GM12872 (cell line): Measurements from ENCODE around the gene GLIS2.

ENCODE experiments used
- TF ChIP-seq, protein P1 (sequence below): IDR thresholded peaks from 3 replicates; pipeline ENCODE4 v1.5.1; 2011; ENCODE audit warnings: low read depth, mild to moderate bottlenecking, low read length, moderate library complexity; ENCODE audit not compliant: insufficient read depth

Gene GLIS2

GRCh38 chr16:4378161-4378666 is 62.3 kb downstream of the GLIS2 start:
- TF ChIP-seq, protein P1, sequence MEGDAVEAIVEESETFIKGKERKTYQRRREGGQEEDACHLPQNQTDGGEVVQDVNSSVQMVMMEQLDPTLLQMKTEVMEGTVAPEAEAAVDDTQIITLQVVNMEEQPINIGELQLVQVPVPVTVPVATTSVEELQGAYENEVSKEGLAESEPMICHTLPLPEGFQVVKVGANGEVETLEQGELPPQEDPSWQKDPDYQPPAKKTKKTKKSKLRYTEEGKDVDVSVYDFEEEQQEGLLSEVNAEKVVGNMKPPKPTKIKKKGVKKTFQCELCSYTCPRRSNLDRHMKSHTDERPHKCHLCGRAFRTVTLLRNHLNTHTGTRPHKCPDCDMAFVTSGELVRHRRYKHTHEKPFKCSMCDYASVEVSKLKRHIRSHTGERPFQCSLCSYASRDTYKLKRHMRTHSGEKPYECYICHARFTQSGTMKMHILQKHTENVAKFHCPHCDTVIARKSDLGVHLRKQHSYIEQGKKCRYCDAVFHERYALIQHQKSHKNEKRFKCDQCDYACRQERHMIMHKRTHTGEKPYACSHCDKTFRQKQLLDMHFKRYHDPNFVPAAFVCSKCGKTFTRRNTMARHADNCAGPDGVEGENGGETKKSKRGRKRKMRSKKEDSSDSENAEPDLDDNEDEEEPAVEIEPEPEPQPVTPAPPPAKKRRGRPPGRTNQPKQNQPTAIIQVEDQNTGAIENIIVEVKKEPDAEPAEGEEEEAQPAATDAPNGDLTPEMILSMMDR, result no peak

DNA sequence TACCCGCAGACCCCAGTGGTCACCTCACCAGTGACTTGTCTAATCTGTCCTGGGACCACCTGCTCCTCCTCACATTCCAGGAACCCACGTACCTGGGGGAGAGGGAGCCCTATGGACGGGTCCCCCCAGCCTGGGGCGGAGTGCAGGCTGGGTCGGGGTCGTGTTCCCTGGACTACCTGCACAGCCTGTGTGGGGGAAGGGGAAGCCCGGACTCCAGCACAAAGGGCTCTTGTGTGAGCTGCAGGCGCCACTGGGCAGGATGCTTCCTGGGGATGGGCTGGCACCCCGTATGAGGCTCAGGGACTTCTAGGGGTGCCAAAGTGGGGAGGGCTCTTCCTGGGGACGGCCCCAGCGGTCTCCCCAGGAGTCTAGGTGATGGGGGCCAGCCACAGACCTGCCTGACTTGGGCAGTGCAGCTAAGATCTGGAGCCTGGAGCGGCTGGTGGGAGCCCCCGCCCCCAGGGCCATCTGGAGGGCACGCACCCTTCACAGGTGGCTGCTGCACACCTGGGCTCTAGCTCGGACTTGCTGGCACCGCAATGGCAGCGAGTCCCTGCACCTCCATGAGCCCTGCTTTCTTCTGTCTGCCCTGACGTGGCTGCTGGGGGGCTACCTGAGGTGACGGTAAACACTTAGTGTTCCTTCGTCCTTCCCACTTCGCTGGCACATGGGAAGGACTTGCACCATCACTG is 63.3 kb downstream of the GLIS2 start:
- TF ChIP-seq, protein P1, result no peak

GRCh38 chr16:4380119-4381063 is 64.5 kb downstream of the GLIS2 start:
- TF ChIP-seq, protein P1, result no peak

DNA sequence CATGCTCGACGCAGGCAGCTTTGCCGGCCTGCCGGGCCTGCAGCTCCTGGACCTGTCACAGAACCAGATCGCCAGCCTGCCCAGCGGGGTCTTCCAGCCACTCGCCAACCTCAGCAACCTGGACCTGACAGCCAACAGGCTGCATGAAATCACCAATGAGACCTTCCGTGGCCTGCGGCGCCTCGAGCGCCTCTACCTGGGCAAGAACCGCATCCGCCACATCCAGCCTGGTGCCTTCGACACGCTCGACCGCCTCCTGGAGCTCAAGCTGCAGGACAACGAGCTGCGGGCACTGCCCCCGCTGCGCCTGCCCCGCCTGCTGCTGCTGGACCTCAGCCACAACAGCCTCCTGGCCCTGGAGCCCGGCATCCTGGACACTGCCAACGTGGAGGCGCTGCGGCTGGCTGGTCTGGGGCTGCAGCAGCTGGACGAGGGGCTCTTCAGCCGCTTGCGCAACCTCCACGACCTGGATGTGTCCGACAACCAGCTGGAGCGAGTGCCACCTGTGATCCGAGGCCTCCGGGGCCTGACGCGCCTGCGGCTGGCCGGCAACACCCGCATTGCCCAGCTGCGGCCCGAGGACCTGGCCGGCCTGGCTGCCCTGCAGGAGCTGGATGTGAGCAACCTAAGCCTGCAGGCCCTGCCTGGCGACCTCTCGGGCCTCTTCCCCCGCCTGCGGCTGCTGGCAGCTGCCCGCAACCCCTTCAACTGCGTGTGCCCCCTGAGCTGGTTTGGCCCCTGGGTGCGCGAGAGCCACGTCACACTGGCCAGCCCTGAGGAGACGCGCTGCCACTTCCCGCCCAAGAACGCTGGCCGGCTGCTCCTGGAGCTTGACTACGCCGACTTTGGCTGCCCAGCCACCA is 65.4 kb downstream of the GLIS2 start:
- TF ChIP-seq, protein P1, result no peak

DNA sequence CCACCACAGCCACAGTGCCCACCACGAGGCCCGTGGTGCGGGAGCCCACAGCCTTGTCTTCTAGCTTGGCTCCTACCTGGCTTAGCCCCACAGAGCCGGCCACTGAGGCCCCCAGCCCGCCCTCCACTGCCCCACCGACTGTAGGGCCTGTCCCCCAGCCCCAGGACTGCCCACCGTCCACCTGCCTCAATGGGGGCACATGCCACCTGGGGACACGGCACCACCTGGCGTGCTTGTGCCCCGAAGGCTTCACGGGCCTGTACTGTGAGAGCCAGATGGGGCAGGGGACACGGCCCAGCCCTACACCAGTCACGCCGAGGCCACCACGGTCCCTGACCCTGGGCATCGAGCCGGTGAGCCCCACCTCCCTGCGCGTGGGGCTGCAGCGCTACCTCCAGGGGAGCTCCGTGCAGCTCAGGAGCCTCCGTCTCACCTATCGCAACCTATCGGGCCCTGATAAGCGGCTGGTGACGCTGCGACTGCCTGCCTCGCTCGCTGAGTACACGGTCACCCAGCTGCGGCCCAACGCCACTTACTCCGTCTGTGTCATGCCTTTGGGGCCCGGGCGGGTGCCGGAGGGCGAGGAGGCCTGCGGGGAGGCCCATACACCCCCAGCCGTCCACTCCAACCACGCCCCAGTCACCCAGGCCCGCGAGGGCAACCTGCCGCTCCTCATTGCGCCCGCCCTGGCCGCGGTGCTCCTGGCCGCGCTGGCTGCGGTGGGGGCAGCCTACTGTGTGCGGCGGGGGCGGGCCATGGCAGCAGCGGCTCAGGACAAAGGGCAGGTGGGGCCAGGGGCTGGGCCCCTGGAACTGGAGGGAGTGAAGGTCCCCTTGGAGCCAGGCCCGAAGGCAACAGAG is 66.3 kb downstream of the GLIS2 start:
- TF ChIP-seq, protein P1, result no peak

DNA sequence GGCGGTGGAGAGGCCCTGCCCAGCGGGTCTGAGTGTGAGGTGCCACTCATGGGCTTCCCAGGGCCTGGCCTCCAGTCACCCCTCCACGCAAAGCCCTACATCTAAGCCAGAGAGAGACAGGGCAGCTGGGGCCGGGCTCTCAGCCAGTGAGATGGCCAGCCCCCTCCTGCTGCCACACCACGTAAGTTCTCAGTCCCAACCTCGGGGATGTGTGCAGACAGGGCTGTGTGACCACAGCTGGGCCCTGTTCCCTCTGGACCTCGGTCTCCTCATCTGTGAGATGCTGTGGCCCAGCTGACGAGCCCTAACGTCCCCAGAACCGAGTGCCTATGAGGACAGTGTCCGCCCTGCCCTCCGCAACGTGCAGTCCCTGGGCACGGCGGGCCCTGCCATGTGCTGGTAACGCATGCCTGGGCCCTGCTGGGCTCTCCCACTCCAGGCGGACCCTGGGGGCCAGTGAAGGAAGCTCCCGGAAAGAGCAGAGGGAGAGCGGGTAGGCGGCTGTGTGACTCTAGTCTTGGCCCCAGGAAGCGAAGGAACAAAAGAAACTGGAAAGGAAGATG is 67.0 kb downstream of the GLIS2 start:
- TF ChIP-seq, protein P1, result no peak
